NCI-H1436 treated with DMSO at 0.1 percent for 48 hours (cell line): ENCODE data around the gene ADARB2.
A peak's percentile ranks its signal among the peaks of the same experiment; 100 is the strongest.
"Not testable (repeated sequence)": the region's sequence is repeated elsewhere in the genome, so short reads cannot be mapped to it uniquely, and the experiment has no call there.

Source experiments
- DNase-seq: peaks from one replicate; lab custom pipeline; 2025; lab: John Stamatoyannopoulos, UW

The ADARB2 gene

DNA sequence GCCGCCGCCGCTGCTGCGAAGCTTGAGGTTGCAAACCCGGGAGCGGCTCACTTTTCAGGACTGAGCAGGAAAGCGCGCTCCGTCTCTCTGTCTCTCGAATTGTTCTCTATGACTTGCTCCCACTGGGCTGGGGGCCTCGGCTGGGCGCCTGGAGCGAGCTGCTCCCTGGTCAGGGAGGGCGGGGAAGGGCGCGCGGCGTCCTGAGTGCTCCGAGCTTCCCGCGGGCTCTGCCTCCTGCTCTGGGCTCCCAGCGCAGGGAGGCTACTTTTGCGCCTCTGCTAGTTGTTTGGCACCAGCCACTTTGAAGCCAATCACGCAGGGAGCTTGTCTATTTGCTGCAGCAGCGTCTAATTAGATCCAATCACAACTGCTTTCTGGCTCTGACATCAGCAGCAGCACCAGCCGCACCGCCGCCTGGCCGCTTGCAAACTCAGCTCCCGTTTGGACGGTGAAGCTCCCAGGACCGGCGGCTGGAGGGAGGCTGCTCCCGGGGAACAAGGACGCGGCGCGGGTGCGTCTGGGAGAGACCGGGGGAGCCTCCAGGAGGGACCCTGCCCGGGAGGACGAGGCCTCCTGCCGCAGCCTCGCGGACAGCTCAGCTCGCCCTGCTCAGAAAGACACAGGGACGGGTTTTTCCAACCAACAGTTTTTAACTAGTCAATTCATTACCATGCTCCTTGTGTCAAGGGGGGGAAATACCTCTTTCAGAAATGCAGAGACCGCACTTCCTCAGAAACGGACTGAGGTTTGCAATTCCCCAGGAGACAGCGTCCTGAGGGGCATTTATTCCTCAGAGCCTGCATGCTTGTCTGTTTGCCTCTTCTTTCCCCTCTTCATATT is at the start of gene ADARB2:
ADARB2 (minus strand) TSS at position 304 of the 840 bp plus-strand sequence.
- DNase-seq = peak; percentile 52

DNA sequence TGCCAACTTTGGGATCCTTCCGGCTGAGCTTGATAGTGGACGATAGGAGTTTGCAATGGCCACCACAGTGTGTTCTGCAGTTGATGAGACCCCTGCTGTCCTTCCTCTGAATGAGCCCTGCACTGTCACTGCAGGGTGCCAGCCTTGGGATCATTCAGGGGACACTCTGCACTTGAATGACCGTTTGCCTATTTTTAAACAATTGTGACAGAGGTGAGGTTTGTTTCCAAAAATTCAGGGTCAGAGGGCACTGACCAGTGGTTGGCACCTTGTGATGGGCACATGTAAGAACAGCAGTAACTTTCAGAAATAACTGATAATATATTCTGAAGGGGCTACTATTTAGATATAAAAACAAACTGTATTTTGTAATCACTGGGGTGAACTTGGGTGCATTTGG is 48.5 kb upstream of the ADARB2 start:
- DNase-seq = no peak

DNA sequence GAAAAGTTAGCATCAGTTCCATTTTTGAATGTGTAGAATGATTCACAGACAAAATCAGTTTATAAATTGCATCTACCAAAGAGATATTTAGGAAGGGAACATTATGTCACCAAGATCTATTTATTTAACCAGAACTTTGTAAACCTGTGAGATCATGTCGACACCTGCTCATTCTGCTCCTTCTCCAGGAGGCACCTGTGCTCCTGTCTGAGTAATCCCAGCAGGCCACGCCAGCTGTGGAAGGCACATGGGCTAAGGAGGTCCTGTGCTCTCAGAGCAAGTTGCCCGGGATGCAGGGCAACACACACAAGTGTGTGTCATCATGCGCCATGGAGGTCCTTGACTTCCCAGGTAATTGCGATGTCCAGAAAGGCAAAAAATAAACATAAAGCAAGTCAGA is 45.5 kb upstream of the ADARB2 start:
- no peak for DNase-seq

DNA sequence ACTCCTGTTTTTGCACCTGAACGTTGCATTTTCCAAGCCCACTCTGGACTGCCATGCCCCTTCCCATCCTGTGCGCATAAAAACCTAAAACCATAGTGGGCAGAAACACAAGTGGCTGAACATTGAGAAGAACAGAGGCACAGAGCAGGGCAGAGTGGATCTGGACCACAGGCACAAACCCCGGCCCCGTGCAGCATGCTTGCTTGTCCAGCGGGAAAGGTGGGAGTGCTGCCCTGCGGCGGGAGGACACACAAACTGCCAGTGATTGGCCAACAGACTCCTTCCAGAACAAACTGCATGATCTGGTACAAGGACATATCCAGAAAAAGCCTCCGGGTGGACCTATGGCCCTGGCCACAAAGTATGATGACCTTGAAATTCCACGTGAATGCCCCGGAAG is 42.5 kb upstream of the ADARB2 start:
- no peak for DNase-seq

DNA sequence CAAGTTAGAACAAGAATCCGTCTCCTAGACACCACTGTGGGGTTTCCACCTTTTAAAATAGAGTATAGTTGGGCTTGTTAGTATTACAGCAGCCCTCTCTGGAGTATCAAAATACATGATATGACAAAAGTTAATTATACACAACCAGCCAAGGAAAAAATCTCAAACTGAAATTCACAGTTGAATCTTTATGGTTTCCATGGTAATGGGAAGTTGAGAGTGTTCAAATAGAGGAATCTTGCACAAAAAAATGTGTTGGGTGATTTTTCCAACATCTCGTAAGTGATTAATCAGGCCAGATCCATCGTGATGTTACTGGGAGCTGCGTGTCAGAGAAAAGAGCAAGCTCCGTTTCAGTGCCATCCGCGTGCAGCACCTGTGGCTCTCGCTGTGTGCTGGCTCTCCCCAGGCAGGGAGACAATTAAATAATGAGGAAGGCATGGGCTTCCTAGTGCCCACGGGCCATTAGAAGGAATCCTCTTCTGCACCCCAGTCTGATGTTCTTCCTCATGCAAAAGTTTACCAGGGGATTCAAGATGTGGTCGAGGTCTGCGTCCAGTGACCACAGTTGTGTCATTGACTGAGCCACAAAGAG is 41.1 kb upstream of the ADARB2 start:
- no peak for DNase-seq

DNA sequence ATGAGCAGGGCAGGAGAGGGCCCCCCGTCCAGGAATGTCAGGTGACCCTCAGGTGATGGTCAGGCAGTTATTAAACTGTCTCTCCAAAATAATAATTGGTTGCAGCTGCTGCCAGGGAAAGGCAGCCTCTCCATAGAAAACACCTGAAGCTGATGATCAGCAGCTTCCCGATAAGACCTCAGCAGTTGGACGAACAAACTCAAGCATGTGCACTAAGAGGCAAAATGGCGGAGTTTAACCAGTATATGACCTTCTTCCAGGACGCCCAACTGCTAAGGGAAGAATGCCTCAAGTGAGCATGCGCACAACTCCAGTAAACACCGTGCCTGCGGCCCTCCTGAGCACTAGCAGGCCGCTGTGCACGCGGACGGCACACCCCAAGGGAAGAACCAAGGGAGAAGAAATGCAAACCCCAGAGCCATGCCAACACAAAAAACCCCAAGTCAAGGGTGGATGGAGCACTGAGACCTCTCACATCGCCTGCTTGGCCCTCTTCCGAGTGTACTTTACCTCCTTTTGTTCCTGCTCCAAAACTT is 38.9 kb upstream of the ADARB2 start:
- DNase-seq = no peak

DNA sequence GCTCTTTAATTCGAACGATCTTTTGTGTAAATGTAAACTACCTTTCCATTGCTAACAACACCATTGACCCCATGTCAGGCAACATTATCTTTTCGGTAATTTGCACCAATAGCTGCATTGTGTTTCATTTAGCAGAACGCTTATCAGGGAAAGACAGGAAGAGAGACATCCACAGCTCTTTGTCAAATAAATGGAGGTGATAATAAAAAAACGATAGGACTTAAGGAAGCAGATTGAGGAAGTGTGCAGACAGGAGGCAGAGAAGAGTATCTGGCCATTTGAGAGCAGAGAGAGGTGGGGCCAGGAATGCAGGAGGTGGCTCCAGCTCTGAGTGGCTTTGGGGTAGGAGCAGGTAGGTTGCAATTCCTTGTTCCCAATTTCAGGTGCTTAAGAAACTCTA is 37.5 kb upstream of the ADARB2 start:
- no peak for DNase-seq

DNA sequence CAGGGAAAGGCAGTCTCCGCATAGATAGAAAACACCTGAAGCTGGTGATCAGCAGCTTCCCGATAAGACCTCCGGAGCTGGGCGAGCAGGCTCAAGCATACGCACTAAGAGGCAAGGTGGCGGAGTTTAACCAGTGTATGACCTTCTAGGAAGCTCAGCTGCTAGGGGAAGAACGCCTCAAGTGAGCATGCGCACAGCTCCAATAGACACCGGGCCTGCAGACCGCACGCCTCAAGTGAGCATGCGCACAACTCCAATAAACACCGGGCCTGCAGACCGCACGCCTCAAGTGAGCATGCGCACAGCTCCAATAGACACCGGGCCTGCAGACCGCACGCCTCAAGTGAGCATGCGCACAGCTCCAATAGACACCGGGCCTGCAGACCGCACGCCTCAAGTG is 35.9 kb upstream of the ADARB2 start:
- DNase-seq = not testable (repeated sequence)

DNA sequence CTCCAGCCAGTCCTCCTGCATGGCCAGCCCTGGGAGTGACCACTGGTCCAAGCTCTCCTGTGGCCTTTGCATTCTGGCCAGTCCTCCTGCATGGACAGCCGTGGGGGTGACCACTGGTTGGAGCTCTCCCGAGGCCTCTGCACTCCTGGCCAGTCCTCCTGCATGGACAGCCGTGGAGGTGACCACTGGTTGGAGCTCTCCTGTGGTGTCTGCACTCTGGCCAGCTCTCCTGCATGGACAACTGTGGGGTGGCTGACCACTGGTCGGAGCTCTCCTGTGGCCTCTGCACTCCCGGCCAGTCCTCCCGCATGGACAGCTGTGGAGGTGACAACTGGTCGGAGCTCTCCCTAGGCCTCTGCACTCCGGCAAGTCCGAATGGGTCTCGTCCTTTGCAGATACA is 28.7 kb upstream of the ADARB2 start:
- DNase-seq = no peak

DNA sequence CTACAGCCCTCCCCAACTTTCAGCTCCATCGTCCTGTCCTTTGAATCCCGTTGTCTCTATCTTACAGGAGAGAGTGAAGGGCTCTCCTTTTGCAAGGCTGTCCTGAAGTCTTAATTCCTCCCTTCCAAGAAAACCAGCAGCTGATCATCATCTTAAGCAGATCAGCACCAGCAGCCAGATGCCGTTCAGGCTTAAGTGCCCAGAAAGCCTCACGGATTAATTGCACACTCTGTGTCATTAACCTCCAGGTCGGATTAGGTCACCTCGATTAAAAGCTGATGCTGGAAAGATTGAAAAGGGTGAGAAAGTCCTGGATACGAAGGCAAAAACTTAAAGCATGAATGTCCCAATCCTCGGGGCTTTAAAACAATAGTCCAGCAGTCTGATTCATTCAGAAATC is 24.8 kb upstream of the ADARB2 start:
- no peak for DNase-seq

DNA sequence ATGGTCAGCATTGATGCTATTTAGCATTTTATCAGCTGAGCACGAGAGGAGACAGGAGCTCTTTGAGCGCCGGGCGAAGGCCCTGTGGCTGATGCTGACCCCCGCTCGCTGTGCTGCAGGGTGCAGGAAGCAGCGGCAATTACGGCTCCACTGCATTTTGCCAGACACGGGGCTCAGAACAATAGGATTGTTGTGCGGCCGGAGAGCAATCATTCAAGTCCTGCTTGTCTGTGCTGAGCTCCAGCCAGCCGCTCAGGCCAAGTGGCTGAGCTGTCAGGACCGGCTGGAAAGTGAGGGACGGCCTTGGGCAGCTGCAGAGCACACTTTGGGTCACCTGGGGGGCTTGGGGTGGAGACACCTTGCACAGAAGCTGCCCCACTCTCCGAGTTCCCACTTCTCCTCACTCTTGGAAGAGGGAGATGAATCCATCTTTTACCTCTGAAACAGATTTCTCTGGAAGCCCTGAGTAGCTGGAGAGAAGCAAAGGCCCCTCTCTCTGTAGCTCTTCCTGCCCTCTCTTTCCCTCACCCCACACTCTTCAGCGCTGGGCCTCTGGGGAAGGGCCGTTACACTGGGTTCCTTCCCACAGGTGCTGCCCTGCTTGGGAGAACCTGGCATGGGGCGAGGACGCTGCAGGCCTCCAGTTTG is 17.3 kb upstream of the ADARB2 start:
- no peak for DNase-seq

DNA sequence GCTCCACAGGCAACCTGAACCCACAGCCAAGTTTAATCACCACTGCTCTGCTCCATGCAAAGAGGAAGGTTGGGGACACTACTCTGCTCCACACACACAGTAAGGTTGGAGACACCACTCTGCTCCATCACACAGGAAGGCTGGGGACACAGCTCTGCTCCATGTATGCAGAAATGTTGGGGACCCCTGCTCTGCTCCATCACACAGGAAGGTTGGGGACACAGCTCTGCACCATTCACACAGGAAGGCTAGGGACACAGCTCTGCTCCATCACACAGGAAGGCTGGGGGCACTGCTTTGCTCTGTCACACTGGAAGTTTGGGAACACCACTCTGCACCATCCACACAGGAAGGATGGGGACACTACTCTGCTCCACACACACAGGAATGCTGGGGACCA is 14.8 kb upstream of the ADARB2 start:
- DNase-seq = no peak

DNA sequence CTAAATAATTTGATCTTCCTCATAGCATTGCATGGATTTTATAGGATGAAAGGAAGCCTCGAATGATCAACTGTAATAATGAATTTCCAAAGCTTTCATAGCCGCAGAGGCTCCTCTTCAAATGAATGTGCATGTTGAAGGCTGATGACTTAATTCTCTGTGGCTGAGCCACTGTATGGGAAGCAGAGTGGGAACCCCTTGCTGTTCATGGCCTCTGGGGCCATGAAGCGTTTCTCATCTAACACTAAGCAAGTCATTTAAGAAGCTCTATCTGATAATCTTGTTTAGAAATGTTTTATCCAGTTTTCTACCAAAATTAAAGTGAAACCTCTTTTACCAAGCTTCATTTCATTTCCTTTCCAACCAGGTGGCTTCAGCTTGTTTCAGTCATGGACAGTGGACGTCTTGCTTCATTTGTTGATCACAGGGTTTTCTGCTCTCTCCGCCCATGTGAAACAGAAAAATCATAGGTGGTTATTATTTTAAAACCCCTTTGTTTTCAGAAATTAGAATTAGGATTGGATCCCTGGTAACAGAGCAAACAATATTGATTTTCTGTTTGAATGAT is 10.3 kb upstream of the ADARB2 start:
- DNase-seq = no peak

DNA sequence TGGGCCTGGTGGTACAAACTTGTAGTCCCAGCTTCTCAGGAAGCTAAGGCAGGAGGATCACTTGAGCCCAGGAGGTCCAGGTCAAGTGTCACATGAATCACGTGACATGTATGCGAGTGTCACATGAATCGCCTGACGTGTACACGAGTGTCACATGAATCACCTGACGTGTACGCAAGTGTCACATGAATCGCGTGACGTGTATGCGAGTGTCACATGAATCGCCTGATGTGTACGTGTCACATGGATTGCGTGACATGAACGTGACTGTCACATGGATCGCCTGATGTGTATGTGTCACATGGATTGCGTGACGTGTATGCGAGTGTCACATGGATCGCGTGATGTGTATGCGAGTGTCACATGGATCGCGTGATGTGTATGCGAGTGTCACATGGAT is 9.5 kb upstream of the ADARB2 start:
- DNase-seq = no peak

DNA sequence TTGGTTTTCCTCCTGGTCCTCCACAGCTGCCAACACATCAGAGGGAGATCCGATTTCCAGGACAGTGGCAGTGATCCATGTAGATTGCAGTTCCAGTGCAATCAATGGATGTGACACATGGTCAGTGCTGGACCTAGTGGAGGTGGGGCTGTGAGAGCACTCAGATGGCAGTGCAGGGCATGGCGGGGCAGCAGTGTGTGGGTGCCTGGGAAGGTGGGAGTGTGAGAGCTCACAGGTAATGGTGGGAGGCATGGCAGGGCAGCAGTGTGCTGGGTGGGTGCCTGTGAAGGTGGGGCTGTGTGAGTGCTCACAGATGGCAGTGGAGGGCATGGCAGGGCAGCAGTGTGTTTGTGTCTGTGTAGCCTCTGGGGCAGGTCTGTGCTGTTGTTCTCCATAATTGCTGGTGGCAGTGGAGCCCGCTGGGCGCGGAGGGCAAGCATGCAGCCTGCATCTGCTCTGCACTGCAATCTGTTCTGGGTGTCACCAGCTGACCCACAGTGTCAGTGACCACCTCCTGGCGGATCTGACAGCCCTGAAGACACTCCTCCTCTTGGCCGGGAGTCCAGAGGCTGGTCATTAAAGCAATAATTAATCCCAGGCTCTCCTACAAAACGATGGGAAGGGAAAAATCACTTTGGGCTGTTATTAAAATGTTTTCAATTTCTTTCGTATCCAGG is 8.6 kb upstream of the ADARB2 start:
- DNase-seq = no peak

DNA sequence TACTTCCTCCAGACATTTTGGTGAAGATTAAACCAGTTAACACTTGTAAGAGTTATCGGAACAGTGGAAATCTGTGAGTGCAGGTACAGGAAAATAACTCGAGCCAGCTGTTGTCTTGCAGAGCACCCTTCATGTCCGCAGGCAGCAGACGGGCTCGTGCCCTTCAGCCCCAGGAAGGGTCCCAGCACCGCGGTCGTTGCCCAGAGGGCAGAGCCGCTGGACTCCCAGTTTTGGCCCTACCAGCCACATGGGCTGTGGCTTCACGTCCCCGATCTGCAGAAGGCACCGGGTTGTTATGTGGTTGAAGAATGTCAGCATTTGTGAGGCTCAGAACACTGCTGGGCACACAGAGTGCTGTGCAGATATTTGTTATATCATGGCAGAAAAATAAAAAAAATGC is 7.2 kb upstream of the ADARB2 start:
- DNase-seq = no peak

DNA sequence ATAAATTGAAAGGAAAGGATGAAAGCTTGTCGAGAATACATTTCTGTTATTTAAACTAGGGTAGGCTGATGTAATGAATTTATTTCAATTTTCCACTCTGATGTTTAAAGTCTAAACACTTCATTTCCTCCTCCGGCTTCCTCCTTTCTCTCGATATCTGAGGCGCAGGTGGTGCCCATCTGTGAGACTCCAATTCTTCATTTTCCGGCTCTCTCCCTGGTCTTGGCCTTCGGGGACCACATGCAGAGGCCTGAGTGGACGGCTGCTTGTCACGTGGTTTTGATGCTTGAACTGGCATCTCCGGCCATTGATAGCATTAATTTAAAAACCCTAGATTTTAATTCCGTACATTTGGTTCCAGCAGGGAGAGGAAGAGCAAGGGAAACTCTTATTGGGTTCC is 5.8 kb upstream of the ADARB2 start:
- no peak for DNase-seq

DNA sequence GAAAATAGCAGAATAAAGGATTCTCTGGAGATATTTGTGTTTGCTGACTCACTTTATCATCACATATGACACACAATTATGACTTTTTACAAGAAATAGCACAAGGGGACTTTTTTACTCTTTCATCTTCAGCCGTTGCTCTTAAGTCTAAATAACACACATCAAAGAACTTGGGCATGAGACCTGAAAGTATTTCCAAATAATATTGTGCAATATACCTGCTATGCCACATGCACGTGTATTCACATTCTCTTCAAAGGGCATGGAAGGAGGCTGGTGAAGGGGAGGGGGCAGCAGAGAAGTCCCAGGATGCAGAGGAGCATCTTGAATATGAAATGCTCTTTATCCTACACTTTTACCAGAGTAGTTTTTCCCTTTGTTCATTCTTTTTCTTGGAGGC is 4.1 kb upstream of the ADARB2 start:
- DNase-seq = no peak

DNA sequence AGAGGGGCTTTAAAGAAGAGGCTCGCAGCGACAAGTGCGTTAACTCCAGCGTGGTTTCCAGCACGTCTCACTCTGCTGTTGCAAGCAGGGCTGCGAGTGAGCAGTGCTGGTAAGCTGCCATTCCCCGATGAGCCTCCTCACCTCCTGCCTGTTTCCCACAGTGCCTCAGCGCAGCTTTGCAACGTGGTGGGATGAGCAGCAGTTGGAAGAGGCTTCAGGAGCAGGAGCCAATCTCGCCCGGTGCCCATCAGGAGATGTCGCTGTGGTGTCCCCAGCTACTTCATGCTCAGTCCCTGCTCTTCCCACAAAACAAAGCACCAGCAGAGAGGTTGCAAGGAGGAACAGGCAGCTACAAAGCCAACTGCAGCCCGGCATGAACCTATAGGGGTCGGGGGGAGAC is 2.4 kb upstream of the ADARB2 start:
- no peak for DNase-seq

DNA sequence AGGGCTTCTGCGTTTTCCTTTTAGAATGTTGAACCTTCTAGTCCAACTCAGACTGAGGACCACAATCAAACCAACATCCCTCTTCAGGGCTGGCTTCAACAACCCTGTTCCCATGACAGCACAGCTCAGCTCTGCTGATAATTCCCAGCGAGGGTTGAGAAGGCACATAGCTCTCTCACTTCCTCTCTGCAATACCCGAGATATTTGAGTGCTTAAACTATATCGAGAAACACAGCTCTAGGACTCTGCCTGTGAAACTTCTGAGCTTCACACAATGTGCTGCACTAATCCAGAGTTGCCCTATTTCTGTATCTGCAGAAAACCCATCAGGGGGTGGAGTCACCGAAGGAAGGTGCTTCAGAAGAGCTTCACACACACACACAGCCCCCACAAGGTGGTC is 1.6 kb upstream of the ADARB2 start:
- no peak for DNase-seq

DNA sequence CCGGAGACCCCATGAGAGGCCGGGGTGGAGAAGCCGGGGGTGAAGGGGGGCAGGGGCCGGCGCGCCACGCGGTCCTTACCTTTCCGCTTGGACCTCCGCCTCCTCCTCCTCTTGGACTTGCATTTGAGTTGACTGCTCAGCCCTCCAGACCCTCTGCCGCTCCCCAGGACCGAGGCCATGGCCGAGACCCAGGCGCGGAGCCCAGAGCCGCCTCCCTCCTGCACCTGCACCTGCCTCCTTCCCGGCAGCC is 428 bp downstream of the ADARB2 start:
- no peak for DNase-seq

DNA sequence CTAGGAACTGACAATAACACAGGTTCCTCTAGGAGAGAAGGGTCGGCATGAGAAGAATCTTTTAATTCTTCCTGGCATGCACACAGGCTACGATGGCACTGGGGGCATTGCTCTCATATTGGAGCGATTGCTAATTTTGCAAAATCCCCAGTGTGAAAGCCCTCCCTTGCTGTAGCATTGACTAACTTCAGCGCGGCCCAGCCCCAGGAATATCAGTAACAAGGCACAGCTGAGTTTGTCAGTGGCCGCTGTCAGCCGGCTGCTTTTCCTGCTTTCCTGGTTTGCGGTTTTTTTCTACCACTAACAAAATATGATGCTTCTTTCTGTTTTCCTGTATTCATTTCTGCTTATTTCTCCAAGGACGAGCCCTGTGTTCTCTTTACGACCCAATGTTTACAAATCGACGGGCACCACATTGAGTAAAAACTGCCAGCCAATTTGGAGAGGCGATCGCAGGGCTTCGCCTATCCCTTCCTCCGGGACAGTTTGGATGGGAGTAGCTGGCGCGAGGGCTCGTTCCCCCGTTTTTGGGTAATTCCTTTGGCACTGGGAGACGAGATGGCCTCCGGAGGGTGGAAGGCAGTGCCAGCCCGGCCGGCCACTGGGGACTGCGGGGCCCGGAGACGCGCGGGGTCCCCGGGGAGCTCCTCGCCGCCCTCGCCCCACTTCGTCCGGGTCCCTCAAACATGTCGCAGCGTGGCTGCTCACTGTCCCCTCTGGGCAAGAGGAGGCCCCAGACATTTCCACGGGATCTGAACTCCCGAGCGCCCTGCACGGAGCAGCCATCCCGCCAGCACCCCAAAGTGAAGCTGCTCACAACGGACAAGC is 967 bp downstream of the ADARB2 start:
- no peak for DNase-seq
